Epidermal melanocyte (primary cell): Measurements from ENCODE around the gene ALMS1.
A peak's percentile ranks its signal among the peaks of the same experiment; 100 is the strongest.
"Not testable (repeated sequence)": the region's sequence is repeated elsewhere in the genome, so short reads cannot be mapped to it uniquely, and the experiment has no call there.

ENCODE experiments used
- DNase-seq: peaks from one replicate; pipeline ENCODE4 v3.0.0; 2011; ENCODE audit warnings: low spot score; ENCODE audit not compliant: insufficient read length

The ALMS1 gene

DNA sequence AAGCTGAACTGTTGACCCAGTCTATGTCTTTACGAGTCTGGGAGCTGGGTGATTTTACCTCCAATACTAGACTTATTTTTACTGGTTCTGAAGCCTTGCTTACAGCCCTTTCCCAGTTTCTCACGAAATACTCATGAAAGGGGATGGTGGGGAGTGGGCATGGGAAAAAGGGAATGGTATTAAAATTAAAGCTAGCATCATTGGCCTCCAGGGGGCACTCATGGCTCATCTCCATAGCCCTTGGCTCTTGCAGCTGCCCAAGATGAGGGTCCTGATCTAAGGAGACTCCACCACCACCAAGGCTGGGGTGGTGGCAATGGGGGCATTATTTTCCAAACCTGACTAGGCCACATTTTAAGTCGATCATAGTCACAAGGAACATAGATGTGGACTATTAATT is 234.3 kb downstream of the ALMS1 start:
- DNase-seq = not testable (repeated sequence)

DNA sequence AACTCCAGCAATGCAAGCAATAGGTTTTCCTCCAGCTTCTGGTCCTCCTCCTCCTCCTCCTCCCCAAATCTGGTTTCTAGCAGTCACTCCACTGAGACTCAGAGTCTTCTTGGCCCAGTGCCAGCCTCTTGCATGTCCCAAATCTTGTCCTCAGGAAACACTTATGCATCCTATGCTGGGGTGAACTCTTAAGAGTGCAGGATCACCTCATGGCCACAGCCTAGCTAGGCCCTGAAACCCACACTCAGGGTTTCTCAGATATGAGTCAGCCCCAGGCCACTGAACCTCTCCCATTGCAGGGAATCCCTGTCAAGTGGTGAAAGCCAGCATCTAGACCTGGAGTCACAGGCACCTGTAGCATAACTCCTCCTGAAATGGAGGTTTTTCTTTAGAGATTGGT is 238.4 kb downstream of the ALMS1 start:
- DNase-seq = not testable (repeated sequence)

DNA sequence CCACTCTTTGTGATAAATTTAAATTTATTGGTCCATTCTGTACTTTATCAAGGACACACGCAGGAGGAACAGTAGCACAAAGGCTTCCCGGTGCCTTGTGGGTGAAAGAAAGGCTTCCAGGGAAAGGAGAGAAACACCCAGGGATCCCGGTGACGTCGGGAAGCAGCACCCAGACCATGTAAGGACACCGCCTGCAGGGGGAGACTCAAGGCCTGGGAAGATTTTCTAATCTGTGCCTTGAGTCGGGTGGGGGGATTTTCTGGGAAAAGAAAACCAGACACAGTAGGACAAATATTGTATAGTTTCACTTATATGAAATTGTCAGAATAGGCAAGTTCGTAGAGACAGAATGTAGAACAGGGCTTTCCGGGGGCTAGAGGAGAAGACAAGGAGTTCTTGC is 239.0 kb downstream of the ALMS1 start:
- DNase-seq = not testable (repeated sequence)

- DNase-seq = not testable (repeated sequence)
Observed at GRCh38 chr2:73626237-73626636, 240.6 kb downstream of the ALMS1 start.

GRCh38 chr2:73628493-73628892 is 242.9 kb downstream of the ALMS1 start:
- DNase-seq = not testable (repeated sequence)

GRCh38 chr2:73630662-73631266 is 245.1 kb downstream of the ALMS1 start:
- DNase-seq = not testable (repeated sequence)

GRCh38 chr2:73636977-73637376 is 251.3 kb downstream of the ALMS1 start:
- DNase-seq = not testable (repeated sequence)

GRCh38 chr2:73638429-73638828 is 252.8 kb downstream of the ALMS1 start:
- DNase-seq = no peak

DNA sequence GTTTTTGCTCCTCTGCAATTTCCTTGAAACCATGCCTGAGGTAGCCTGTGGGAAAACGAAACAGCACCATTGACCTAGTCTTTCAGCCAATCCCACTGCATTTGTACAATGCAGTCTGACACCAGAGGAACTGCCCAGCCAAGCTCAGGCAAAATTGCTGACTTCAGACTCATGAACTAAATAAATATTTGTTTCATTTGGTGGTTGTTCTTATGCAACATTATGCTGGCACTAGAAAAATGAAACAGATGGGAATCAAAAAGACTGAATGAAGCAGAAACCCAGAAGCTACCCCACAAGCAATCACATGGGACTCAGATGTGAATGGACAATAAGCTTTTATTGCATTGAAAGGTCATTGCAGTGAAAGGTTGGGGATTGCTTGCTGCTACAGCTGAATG is 254.9 kb downstream of the ALMS1 start:
- DNase-seq = peak; percentile 69

- no peak for DNase-seq
Observed at GRCh38 chr2:73640946-73641766, 255.5 kb downstream of the ALMS1 start.

GRCh38 chr2:73641767-73642062 is 256.1 kb downstream of the ALMS1 start:
- no peak for DNase-seq

DNA sequence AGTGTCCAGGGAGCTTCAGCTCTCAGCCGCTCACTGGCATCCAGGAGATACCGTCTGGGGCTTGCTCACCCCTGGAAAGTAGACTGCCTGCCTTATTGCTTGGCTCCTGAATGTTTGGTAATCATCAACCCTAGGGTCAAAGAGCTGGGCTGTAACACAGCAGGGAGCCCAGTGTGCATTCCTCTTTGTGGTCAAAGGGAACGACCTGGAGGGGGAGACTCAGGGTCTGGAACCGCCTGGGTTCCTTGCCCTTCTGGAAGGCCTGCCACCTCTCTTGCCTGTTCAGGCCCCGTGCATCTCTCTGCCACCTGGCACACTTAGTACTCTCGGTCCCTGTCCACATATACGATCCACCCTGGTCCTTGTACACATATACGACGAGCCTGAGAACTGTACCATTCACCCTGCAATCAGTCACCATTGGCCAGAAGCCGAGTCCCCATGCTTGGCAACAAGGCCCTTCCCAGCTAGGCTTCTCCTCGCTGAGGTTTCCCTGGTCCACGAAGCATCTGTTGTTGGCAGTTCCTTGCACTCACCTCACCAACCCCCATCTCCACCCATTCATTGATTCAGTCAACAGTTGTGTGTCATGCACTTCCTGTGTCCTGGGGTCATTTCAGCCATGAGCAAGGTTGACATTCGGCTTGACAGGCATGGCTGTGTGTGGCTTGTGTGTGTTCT is 256.8 kb downstream of the ALMS1 start, which contains the start of gene NAT8:
Gene NAT8, minus strand, starts transcription at position 85 of the 681 bp plus-strand sequence. CDS start 794 bp downstream, outside the sequence.
- DNase-seq = no peak

DNA sequence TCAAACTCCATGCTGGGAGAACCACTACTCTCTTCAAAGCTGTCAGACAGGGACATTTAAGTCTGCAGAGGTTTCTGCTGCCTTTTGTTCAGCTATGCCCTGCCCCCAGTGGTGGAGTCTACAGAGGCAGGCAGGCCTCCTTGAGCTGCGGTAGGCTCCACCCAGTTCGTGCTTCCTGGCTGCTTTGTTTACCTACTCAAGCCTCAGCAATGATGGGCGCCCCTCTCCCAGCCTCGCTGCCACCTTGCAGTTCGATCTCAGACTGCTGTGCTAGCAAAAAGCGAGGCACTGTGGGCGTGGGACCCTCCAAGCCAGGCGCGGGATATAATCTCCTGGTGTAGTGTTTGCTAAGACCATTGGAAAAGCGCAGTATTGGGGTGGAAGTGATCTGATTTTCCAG is 262.1 kb downstream of the ALMS1 start:
- DNase-seq = not testable (repeated sequence)

DNA sequence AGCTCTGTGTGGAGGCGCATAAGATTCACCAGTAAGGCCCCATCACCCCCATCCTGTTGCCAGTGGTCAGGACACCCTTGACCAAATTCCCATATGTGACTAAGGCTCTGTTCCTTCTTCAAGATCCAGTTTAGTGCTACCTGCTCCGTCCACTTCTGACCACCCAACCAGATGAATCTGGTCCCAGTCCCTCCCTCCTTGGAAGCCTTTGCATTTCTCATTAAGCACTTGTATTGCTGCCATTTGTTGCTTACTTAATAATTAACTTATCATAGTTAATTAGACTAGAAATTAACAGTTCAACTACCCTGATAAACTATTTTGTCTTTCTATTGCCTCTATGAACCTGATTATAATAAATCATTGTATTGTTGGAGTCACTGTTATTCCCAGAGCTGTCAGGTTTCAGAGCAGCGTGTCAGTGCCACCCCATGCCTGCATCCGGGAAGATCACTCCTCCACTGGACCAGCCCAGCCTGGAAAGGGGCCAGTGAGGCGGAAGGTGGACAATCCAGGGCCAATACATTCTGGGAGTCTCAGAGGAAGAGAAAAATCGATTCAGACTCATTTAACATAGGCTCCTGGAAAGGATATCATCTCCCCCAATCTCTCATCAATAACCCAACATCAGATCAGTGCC is 266.1 kb downstream of the ALMS1 start:
- DNase-seq = no peak

DNA sequence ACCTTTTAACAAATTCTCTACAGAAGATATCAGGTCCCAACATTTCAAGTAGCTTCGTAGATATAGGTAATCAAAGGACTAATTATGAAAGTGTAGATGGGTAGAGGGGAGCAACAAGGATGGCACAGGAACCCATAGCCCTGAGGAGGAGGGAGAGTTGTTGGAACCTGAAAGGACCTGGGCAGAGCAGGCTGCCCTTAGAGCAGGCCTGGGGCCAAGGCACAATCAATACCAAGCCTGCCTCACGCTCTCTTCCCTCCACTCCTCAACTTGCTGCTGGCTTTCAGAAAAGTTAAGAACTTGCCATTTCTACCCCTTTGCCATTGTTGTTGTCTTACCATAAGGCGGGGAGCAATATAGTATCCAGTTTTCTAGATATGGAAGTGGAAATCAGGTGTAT is 266.7 kb downstream of the ALMS1 start:
- no peak for DNase-seq

GRCh38 chr2:73654175-73654574 is 268.5 kb downstream of the ALMS1 start:
- no peak for DNase-seq
